Esophagus muscularis mucosa (tissue), 4 donors: ENCODE results near the gene PEAR1. TPM values are rescaled to one million over a fixed set of nuclear protein-coding genes. Genes with fewer than 3 reads are reported as not detected.

Source experiments
- DNase-seq: peaks from one replicate; pipeline ENCODE4 v3.0.0-alpha.2; 2017; ENCODE audit errors: extremely low spot score
- H3K27ac ChIP-seq, 4 donors: fragments of 200-600 bp; sonication (generic); replicated peaks in 1 of 4; 1 replicate in 3 of 4; 2 replicates in 1 of 4; pipeline ENCODE4 v1.5.1; 2016 to 2019; ENCODE audit warnings: mild to moderate bottlenecking in 1 of 4
- H3K27me3 ChIP-seq, 4 donors: fragments of 200-600 bp; sonication (generic); one replicate each; pipeline versions ENCODE4 v1.5.1 to v1.6.0; 2016 to 2019
- H3K36me3 ChIP-seq, 4 donors: fragments of 200-600 bp; sonication (generic); one replicate each; pipeline ENCODE4 v1.5.1; 2016 to 2019
- H3K4me1 ChIP-seq, 4 donors: fragments of 200-600 bp; sonication (generic); one replicate each; pipeline ENCODE4 v1.5.1; 2016 to 2019
- H3K4me3 ChIP-seq, 4 donors: fragments of 200-600 bp; sonication (generic); 1 replicate in 2 of 4; 2 replicates in 2 of 4; pipeline ENCODE4 v1.5.1; 2016 to 2019; ENCODE audit warnings: mild to moderate bottlenecking in 4 of 4, moderate library complexity in 1 of 4
- H3K9me3 ChIP-seq, 4 donors: fragments of 200-600 bp; sonication (generic); 1 replicate in 3 of 4; 2 replicates in 1 of 4; pipeline ENCODE4 v1.5.1; 2016 to 2019
- CTCF ChIP-seq, 3 experiments: fragments of 200-600 bp in 2 of 3; fragments of 450-650 bp in 1 of 3; sonication (generic) in 2 of 3; IDR thresholded peaks; one replicate each; pipeline ENCODE4 v1.5.1; 2017 to 2019; ENCODE audit warnings: antibody characterized with exemption in 3 of 3, mild to moderate bottlenecking in 2 of 3, moderate library complexity in 1 of 3
- EP300 ChIP-seq: sonication (generic); formaldehyde crosslinking; IDR thresholded peaks from one replicate; pipeline ENCODE4 v1.6.1; 2017; ENCODE audit warnings: antibody characterized with exemption
- POLR2A ChIP-seq: fragments of 450-650 bp; IDR thresholded peaks from one replicate; pipeline ENCODE4 v1.6.1; 2017; ENCODE audit warnings: antibody characterized with exemption, moderate library complexity, mild to moderate bottlenecking, low read depth
- POLR2AphosphoS5 ChIP-seq, 2 donors: sonication (generic); formaldehyde crosslinking; IDR thresholded peaks; one replicate each; pipeline ENCODE4 v1.6.1; 2017; ENCODE audit warnings: antibody characterized with exemption in 2 of 2
- WGBS: methylation state at CpG from one replicate; pipeline ENCODE4 v1.1.5; 2018; 5-methylcytosine and 5-hydroxymethylcytosine counted together
- intact Hi-C: fragments of 100-400 bp; cut with DNase I; formaldehyde crosslinking; loops from one replicate; pipeline ENCODE4 v1.15.1; 2023
- total RNA-seq, 4 donors: library from RNA; depleted of rRNA; stranded (reverse); fragments of >200 nt; gene quantifications; one replicate each; pipeline versions ENCODE4 v1.1.0 to v1.2.1, GENCODE V29; 2016

PEAR1 gene
- total RNA-seq, 4 donors from 2014 or later, result 6.1 to 13.6 (median 10.9) TPM

- TF ChIP-seq EP300 (no peak), POLR2AphosphoS5 (IDR thresholded peaks at IDR 0.05) (no peak), POLR2A (no peak), CTCF (IDR thresholded peaks at IDR 0.05) (no peak)
- no peak for DNase-seq
- Histone ChIP-seq H3K9me3 (no peaks in the 10 kb centered on the region), H3K27ac (no peak overlapping the region), H3K27me3 (no peaks in the 10 kb centered on the region), H3K4me1 (no peaks in the 10 kb centered on the region), H3K36me3 (peaks cover 77 to 99% (median 97%) of the 10 kb centered on the region in 4 donors), H3K4me3 (no peak overlapping the region)
- WGBS, result 68% methylated on average over 4 of the region's 4 CpGs
- intact Hi-C loops, result no loop called here
Measured at GRCh38 chr1:156948708-156949107, 55.2 kb downstream of the PEAR1 start.

- no peaks in the 10 kb centered on the region for H3K4me1 ChIP-seq
- no peaks in the 10 kb centered on the region for H3K9me3 ChIP-seq
- DNase-seq, result no peak
- TF ChIP-seq CTCF (IDR thresholded peaks at IDR 0.05), result no peak
- no peak for TF ChIP-seq POLR2AphosphoS5 (IDR thresholded peaks at IDR 0.05)
- TF ChIP-seq POLR2A, result no peak
- TF ChIP-seq EP300, result no peak
- no peaks in the 10 kb centered on the region for H3K27me3 ChIP-seq
- H3K36me3 ChIP-seq, result peaks cover 77 to 99% (median 96%) of the 10 kb centered on the region in 4 donors
- H3K4me3 ChIP-seq, result no peak overlapping the region
- no peak overlapping the region for H3K27ac ChIP-seq
- intact Hi-C loops, result no loop called here
- 90% methylated on average over 2 of the region's 5 CpGs for WGBS
Measured at GRCh38 chr1:156949127-156949526, 55.6 kb downstream of the PEAR1 start.

GRCh38 chr1:156951371-156951770 is 57.9 kb downstream of the PEAR1 start:
- TF ChIP-seq EP300 (no peak), POLR2AphosphoS5 (IDR thresholded peaks at IDR 0.05) (no peak)
- no peak for DNase-seq
- H3K27me3 ChIP-seq, result no peaks in the 10 kb centered on the region
- peaks cover 72 to 99% (median 91%) of the 10 kb centered on the region in 4 donors for H3K36me3 ChIP-seq
- WGBS, result 92% methylated on average over 4 of the region's 5 CpGs
- no peak overlapping the region for H3K4me3 ChIP-seq
- H3K9me3 ChIP-seq, result no peaks in the 10 kb centered on the region
- intact Hi-C loops, result no loop called here
- H3K4me1 ChIP-seq, result no peaks in the 10 kb centered on the region
- no peak overlapping the region for H3K27ac ChIP-seq

- 71% methylated on average over 2 of the region's 2 CpGs for WGBS
- intact Hi-C loops, result no loop called here
- DNase-seq, result no peak
- Histone ChIP-seq H3K4me1 (no peaks in the 10 kb centered on the region), H3K4me3 (no peak overlapping the region), H3K36me3 (peaks cover 68 to 99% (median 91%) of the 10 kb centered on the region in 4 donors), H3K9me3 (no peaks in the 10 kb centered on the region), H3K27me3 (no peaks in the 10 kb centered on the region), H3K27ac (no peak overlapping the region)
- TF ChIP-seq EP300, result no peak
- TF ChIP-seq POLR2AphosphoS5 (IDR thresholded peaks at IDR 0.05), result no peak
- no peak for TF ChIP-seq CTCF (IDR thresholded peaks at IDR 0.05)
- no peak for TF ChIP-seq POLR2A
Measured at GRCh38 chr1:156953571-156953970, 60.1 kb downstream of the PEAR1 start.

- Histone ChIP-seq H3K27ac (no peak overlapping the region), H3K27me3 (no peaks in the 10 kb centered on the region), H3K9me3 (no peaks in the 10 kb centered on the region), H3K4me3 (no peak overlapping the region), H3K4me1 (no peaks in the 10 kb centered on the region), H3K36me3 (peaks cover 67 to 99% (median 91%) of the 10 kb centered on the region in 4 donors)
- no peak for DNase-seq
- intact Hi-C loops, result no loop called here
- no peak for TF ChIP-seq POLR2AphosphoS5 (IDR thresholded peaks at IDR 0.05)
- no peak for TF ChIP-seq POLR2A
- TF ChIP-seq EP300, result no peak
- no peak for TF ChIP-seq CTCF (IDR thresholded peaks at IDR 0.05)
- 98% methylated on average over 5 of the region's 10 CpGs for WGBS
Measured at GRCh38 chr1:156956333-156956732, 62.8 kb downstream of the PEAR1 start.
